Sigmoid colon (tissue), 3 donors: Measurements from ENCODE around the gene ABCC1.

Experiments
- POLR2A ChIP-seq, 2 donors: fragments of 450-650 bp; IDR thresholded peaks; one replicate each; pipeline ENCODE4 v1.6.1; 2016; ENCODE audit warnings: antibody characterized with exemption in 2 of 2, mild to moderate bottlenecking in 2 of 2, moderate library complexity in 2 of 2
- TF ChIP-seq, protein P1 (sequence below), 4 experiments: fragments of 450-650 bp in 3 of 4; fragments of 200-600 bp in 1 of 4; IDR thresholded peaks; one replicate each; pipeline ENCODE4 v1.5.1; 2016 to 2019; ENCODE audit warnings: antibody characterized with exemption in 4 of 4, mild to moderate bottlenecking in 3 of 4, moderate library complexity in 2 of 4

DNA sequence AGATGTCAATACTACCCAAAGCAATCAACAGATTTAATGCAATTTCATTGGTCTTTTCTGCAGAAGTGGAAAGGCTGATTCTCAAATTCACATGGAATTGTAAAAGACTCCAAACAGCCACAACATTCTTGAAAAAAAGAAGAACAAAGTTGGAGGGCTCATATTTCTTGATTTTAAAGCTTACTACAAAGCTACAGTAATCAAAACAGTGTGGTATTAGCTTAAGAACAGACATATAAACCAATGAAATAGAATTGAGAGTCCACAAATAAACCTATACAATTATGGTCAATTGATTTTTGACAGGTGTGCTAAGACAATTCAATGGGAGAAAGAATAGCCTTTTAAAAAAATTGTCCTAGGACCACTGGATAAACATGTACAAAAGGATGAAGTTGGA is 14.4 kb upstream of the ABCC1 start:
- TF ChIP-seq POLR2A (IDR thresholded peaks at IDR 0.05), result no peak
- TF ChIP-seq, protein P1, sequence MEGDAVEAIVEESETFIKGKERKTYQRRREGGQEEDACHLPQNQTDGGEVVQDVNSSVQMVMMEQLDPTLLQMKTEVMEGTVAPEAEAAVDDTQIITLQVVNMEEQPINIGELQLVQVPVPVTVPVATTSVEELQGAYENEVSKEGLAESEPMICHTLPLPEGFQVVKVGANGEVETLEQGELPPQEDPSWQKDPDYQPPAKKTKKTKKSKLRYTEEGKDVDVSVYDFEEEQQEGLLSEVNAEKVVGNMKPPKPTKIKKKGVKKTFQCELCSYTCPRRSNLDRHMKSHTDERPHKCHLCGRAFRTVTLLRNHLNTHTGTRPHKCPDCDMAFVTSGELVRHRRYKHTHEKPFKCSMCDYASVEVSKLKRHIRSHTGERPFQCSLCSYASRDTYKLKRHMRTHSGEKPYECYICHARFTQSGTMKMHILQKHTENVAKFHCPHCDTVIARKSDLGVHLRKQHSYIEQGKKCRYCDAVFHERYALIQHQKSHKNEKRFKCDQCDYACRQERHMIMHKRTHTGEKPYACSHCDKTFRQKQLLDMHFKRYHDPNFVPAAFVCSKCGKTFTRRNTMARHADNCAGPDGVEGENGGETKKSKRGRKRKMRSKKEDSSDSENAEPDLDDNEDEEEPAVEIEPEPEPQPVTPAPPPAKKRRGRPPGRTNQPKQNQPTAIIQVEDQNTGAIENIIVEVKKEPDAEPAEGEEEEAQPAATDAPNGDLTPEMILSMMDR (IDR thresholded peaks at IDR 0.05), result no peak
